ENCODE results near the gene SLC25A39. TPM values are rescaled to one million over a fixed set of nuclear protein-coding genes. Genes with fewer than 3 reads are reported as not detected.
A peak's percentile ranks its signal among the peaks of the same experiment; 100 is the strongest.

The SLC25A39 gene
- total RNA-seq, 1 donor from 2014 or later = 61.2 TPM

GRCh38 chr17:44350733-44351226, 26.2 kb upstream of the SLC25A39 start:
- no peak overlapping the region for H3K4me3 Mint-ChIP-seq
- H2AFZ ChIP-seq (replicated peaks) = no peak overlapping the region

GRCh38 chr17:44349553-44350070, 25.0 kb upstream of the SLC25A39 start:
- H3F3A ChIP-seq (ENCODE audit: low read depth) = peaks cover 23% of the 10 kb centered on the region
- H3K9me3 Mint-ChIP-seq = no peaks in the 10 kb centered on the region
- no peaks in the 10 kb centered on the region for H3K9me3 ChIP-seq (ENCODE audit: low read depth)
- no peak for TF ChIP-seq EZH2phosphoT487 (IDR thresholded peaks at IDR 0.05)
- TF ChIP-seq CTCF (IDR thresholded peaks at IDR 0.05) = no peak
- no peak for TF ChIP-seq EZH2 (IDR thresholded peaks at IDR 0.05)
- H3K36me3 Mint-ChIP-seq = peaks cover 5% of the 10 kb centered on the region
- no peak overlapping the region for H3K4me2 ChIP-seq
- H4K20me1 ChIP-seq (ENCODE audit: low read depth) = peaks cover 38% of the 10 kb centered on the region
- H3K27me3 ChIP-seq = peaks cover 12% of the 10 kb centered on the region
- H2AFZ ChIP-seq (replicated peaks) = no peak overlapping the region
- H3K79me2 ChIP-seq (ENCODE audit: low read depth) = peaks cover 12% of the 10 kb centered on the region
- H3K9ac ChIP-seq = no peak overlapping the region
- no peak for DNase-seq (ENCODE audit: low spot score)
- no peak overlapping the region for H3K4me3 ChIP-seq
- peaks cover 13% of the 10 kb centered on the region for H3K4me1 Mint-ChIP-seq
- no peaks in the 10 kb centered on the region for H3K36me3 ChIP-seq
- H3K27ac Mint-ChIP-seq = no peak overlapping the region
- no peak overlapping the region for H3K4me3 Mint-ChIP-seq
- no peak overlapping the region for H3K27ac ChIP-seq
- no peaks in the 10 kb centered on the region for H3K4me1 ChIP-seq
- peaks cover 17% of the 10 kb centered on the region for H3K27me3 Mint-ChIP-seq (ENCODE audit: insufficient read depth, low read depth)

More at GRCh38 chr17:44350733-44351226, 26.2 kb upstream of the SLC25A39 start:
- Histone ChIP-seq H3K4me1 (no peaks in the 10 kb centered on the region), H4K20me1 (ENCODE audit: low read depth) (peaks cover 49% of the 10 kb centered on the region), H3K4me2 (no peak overlapping the region), H3K36me3 (no peaks in the 10 kb centered on the region), H3K9ac (no peak overlapping the region), H3K27me3 (peaks cover 12% of the 10 kb centered on the region), H3K4me3 (no peak overlapping the region), H3F3A (ENCODE audit: low read depth) (peaks cover 29% of the 10 kb centered on the region), H3K79me2 (ENCODE audit: low read depth) (peaks cover 12% of the 10 kb centered on the region), H3K27ac (no peak overlapping the region), H3K9me3 (ENCODE audit: low read depth) (no peaks in the 10 kb centered on the region)
- peaks cover 9% of the 10 kb centered on the region for H3K4me1 Mint-ChIP-seq
- H3K36me3 Mint-ChIP-seq = peaks cover 5% of the 10 kb centered on the region
- peak; percentile 80 for DNase-seq (ENCODE audit: low spot score)
- H3K9me3 Mint-ChIP-seq = no peaks in the 10 kb centered on the region
- TF ChIP-seq CTCF (IDR thresholded peaks at IDR 0.05) (peak; percentile 74), EZH2 (IDR thresholded peaks at IDR 0.05) (no peak), EZH2phosphoT487 (IDR thresholded peaks at IDR 0.05) (no peak)
- no peak overlapping the region for H3K27ac Mint-ChIP-seq
- peaks cover 14% of the 10 kb centered on the region for H3K27me3 Mint-ChIP-seq (ENCODE audit: insufficient read depth, low read depth)

- Histone ChIP-seq H3F3A (ENCODE audit: low read depth) (peaks cover 23% of the 10 kb centered on the region), H3K27ac (no peak overlapping the region), H3K27me3 (peaks cover 9% of the 10 kb centered on the region), H3K4me2 (no peak overlapping the region), H3K36me3 (no peaks in the 10 kb centered on the region), H3K9me3 (ENCODE audit: low read depth) (no peaks in the 10 kb centered on the region), H3K9ac (no peak overlapping the region), H3K4me1 (no peaks in the 10 kb centered on the region), H4K20me1 (ENCODE audit: low read depth) (peaks cover 38% of the 10 kb centered on the region), H3K79me2 (ENCODE audit: low read depth) (peaks cover 12% of the 10 kb centered on the region), H2AFZ (replicated peaks) (no peak overlapping the region), H3K4me3 (no peak overlapping the region)
- Mint-ChIP-seq H3K9me3 (no peaks in the 10 kb centered on the region), H3K36me3 (peaks cover 5% of the 10 kb centered on the region), H3K4me1 (peaks cover 13% of the 10 kb centered on the region), H3K27ac (no peak overlapping the region), H3K27me3 (ENCODE audit: insufficient read depth, low read depth) (peaks cover 20% of the 10 kb centered on the region), H3K4me3 (no peak overlapping the region)
- DNase-seq (ENCODE audit: low spot score) = no peak
- TF ChIP-seq EZH2 (IDR thresholded peaks at IDR 0.05) (no peak), EZH2phosphoT487 (IDR thresholded peaks at IDR 0.05) (no peak), CTCF (IDR thresholded peaks at IDR 0.05) (no peak)
These were observed 24.4 kb upstream of the SLC25A39 start for GRCh38 chr17:44348988-44349364.

Measured in neural progenitor cell (in vitro differentiated cells).